Measurements from ENCODE around the gene TNFRSF19.

The TNFRSF19 gene

GRCh38 chr13:23710366-23710765 is 140.2 kb downstream of the TNFRSF19 start:
- DNase-seq (ENCODE audit: low read depth) = no peak
- no peak for TF ChIP-seq CTCF (conservative IDR thresholded peaks at IDR 0.05; ENCODE audit: low read depth, low read length)
- H3K4me3 ChIP-seq (ENCODE audit: low read depth, low read length) = no peak overlapping the region

GRCh38 chr13:23711355-23711754 is 141.1 kb downstream of the TNFRSF19 start:
- H3K4me3 ChIP-seq (ENCODE audit: low read depth, low read length) = no peak overlapping the region
- TF ChIP-seq CTCF (conservative IDR thresholded peaks at IDR 0.05; ENCODE audit: low read depth, low read length) = no peak
- DNase-seq (ENCODE audit: low read depth) = no peak

- H3K4me3 ChIP-seq (ENCODE audit: low read depth, low read length) = no peak overlapping the region
- no peak for DNase-seq (ENCODE audit: low read depth)
- no peak for TF ChIP-seq CTCF (conservative IDR thresholded peaks at IDR 0.05; ENCODE audit: low read depth, low read length)
Observed at GRCh38 chr13:23714672-23715071, 144.5 kb downstream of the TNFRSF19 start.

GRCh38 chr13:23715092-23715761 is 145.0 kb downstream of the TNFRSF19 start:
- peak; percentile 7 for TF ChIP-seq CTCF (conservative IDR thresholded peaks at IDR 0.05; ENCODE audit: low read depth, low read length)
- H3K4me3 ChIP-seq (ENCODE audit: low read depth, low read length) = no peak overlapping the region
- DNase-seq (ENCODE audit: low read depth) = no peak

- DNase-seq (ENCODE audit: low read depth) = peak; percentile 58
- peak; percentile 70 for TF ChIP-seq CTCF (conservative IDR thresholded peaks at IDR 0.05; ENCODE audit: low read depth, low read length)
Observed at GRCh38 chr13:23715762-23716235, 145.6 kb downstream of the TNFRSF19 start.

GRCh38 chr13:23716401-23716800 is 146.2 kb downstream of the TNFRSF19 start:
- H3K4me3 ChIP-seq (ENCODE audit: low read depth, low read length) = no peak overlapping the region
- TF ChIP-seq CTCF (conservative IDR thresholded peaks at IDR 0.05; ENCODE audit: low read depth, low read length) = no peak
- DNase-seq (ENCODE audit: low read depth) = no peak

More at GRCh38 chr13:23715762-23716235, 145.6 kb downstream of the TNFRSF19 start:
- H3K4me3 ChIP-seq (ENCODE audit: low read depth, low read length) = no peak overlapping the region

- DNase-seq (ENCODE audit: low read depth) = no peak
- TF ChIP-seq CTCF (conservative IDR thresholded peaks at IDR 0.05; ENCODE audit: low read depth, low read length) = no peak
- H3K4me3 ChIP-seq (ENCODE audit: low read depth, low read length) = no peak overlapping the region
Observed at GRCh38 chr13:23718996-23719395, 148.8 kb downstream of the TNFRSF19 start.

All from choroid plexus epithelial cell (primary cell).